ENCODE results near the gene LRRC8E. TPM values are rescaled to one million over a fixed set of nuclear protein-coding genes. Genes with fewer than 3 reads are reported as not detected.

LRRC8E gene
- total RNA-seq, 1 donor from 2014 or later: 6.6 TPM

- Histone ChIP-seq H3K4me1 (ENCODE audit: insufficient read depth, low read length) (peaks cover 16% of the 10 kb centered on the region), H3K27ac (ENCODE audit: low read depth, low read length) (no peak within 1 kb of the TSS), H3K27me3 (ENCODE audit: insufficient read depth, low read length) (peaks cover 22% of the 10 kb centered on the region), H3K79me2 (ENCODE audit: insufficient read depth, low read length) (no peaks in the 10 kb centered on the region), H3K9me3 (ENCODE audit: insufficient read depth, low read depth, low read length) (no peaks in the 10 kb centered on the region), H4K20me1 (ENCODE audit: insufficient read depth, low read length) (peaks cover 9% of the 10 kb centered on the region), H2AFZ (ENCODE audit: low read depth, low read length) (no peak within 1 kb of the TSS), H3K9ac (ENCODE audit: low read length) (no peak within 1 kb of the TSS), H3K4me3 (ENCODE audit: insufficient read depth, low read depth, low read length) (no peak within 1 kb of the TSS), H3K4me2 (ENCODE audit: low read length) (no peak within 1 kb of the TSS), H3K36me3 (ENCODE audit: insufficient read depth, low read length) (no peaks in the 10 kb centered on the region)
- TF ChIP-seq CTCF (IDR thresholded peaks at IDR 0.05; ENCODE audit: insufficient read depth, low read depth, low read length): no peak
- TF ChIP-seq EZH2 (IDR thresholded peaks at IDR 0.05; ENCODE audit: insufficient read depth, low read length): no peak
- peaks cover under 1% of the 10 kb centered on the region for H3K4me1 Mint-ChIP-seq (ENCODE audit: low read depth, unreplicated experiment)
- H3K27ac Mint-ChIP-seq (ENCODE audit: unreplicated experiment): peak within 1 kb of the TSS; percentile 18
- no peaks in the 10 kb centered on the region for H3K9me3 Mint-ChIP-seq (ENCODE audit: unreplicated experiment)
- FAIRE-seq (no peak), DNase-seq (ENCODE audit: low read depth) (no peak)
- peaks cover 13% of the 10 kb centered on the region for H3K27me3 Mint-ChIP-seq (ENCODE audit: low read depth, unreplicated experiment)
- peaks cover 3% of the 10 kb centered on the region for H3K36me3 Mint-ChIP-seq (ENCODE audit: low read depth, unreplicated experiment)
- peak within 1 kb of the TSS; percentile 25 for H3K4me3 Mint-ChIP-seq (ENCODE audit: unreplicated experiment)
These were observed 26.3 kb downstream of the LRRC8E start, which contains the start of gene TGFBR3L for GRCh38 chr19:7914598-7915045. Gene TGFBR3L, plus strand, starts transcription at chr19:7914830.

GRCh38 chr19:7915250-7916102 lies 27.2 kb downstream of the LRRC8E start:
- H3K4me3 ChIP-seq (ENCODE audit: insufficient read depth, low read depth, low read length): no peak overlapping the region
- no peak for TF ChIP-seq EZH2 (IDR thresholded peaks at IDR 0.05; ENCODE audit: insufficient read depth, low read length)
- TF ChIP-seq CTCF (IDR thresholded peaks at IDR 0.05; ENCODE audit: insufficient read depth, low read depth, low read length): no peak
- no peak for DNase-seq (ENCODE audit: low read depth)
- peaks cover 22% of the 10 kb centered on the region for H3K27me3 ChIP-seq (ENCODE audit: insufficient read depth, low read length)
- peaks cover 20% of the 10 kb centered on the region for H3K4me1 ChIP-seq (ENCODE audit: insufficient read depth, low read length)
- H2AFZ ChIP-seq (ENCODE audit: low read depth, low read length): no peak overlapping the region
- no peaks in the 10 kb centered on the region for H3K9me3 Mint-ChIP-seq (ENCODE audit: unreplicated experiment)
- no peak overlapping the region for H3K27ac Mint-ChIP-seq (ENCODE audit: unreplicated experiment)
- no peak for FAIRE-seq
- H3K36me3 Mint-ChIP-seq (ENCODE audit: low read depth, unreplicated experiment): peaks cover 3% of the 10 kb centered on the region
- no peak overlapping the region for H3K9ac ChIP-seq (ENCODE audit: low read length)
- H3K27me3 Mint-ChIP-seq (ENCODE audit: low read depth, unreplicated experiment): peaks cover 13% of the 10 kb centered on the region
- H3K79me2 ChIP-seq (ENCODE audit: insufficient read depth, low read length): no peaks in the 10 kb centered on the region
- peak overlapping the region; percentile 25 for H3K4me3 Mint-ChIP-seq (ENCODE audit: unreplicated experiment)
- no peaks in the 10 kb centered on the region for H3K36me3 ChIP-seq (ENCODE audit: insufficient read depth, low read length)
- no peaks in the 10 kb centered on the region for H3K9me3 ChIP-seq (ENCODE audit: insufficient read depth, low read depth, low read length)
- no peak overlapping the region for H3K27ac ChIP-seq (ENCODE audit: low read depth, low read length)
- H3K4me2 ChIP-seq (ENCODE audit: low read length): peak overlapping the region; percentile 78
- H3K4me1 Mint-ChIP-seq (ENCODE audit: low read depth, unreplicated experiment): peaks cover 3% of the 10 kb centered on the region
- H4K20me1 ChIP-seq (ENCODE audit: insufficient read depth, low read length): peaks cover 9% of the 10 kb centered on the region

Measured in astrocyte (in vitro differentiated cells and primary cell).